Gastroesophageal sphincter (tissue), 3 donors: Measurements from ENCODE around the gene PNRC1.

Experiments
- EP300 ChIP-seq: sonication (generic); formaldehyde crosslinking; IDR thresholded peaks from one replicate; pipeline ENCODE4 v1.6.1; 2017; ENCODE audit warnings: antibody characterized with exemption, mild to moderate bottlenecking
- POLR2A ChIP-seq, 2 donors: fragments of 450-650 bp; IDR thresholded peaks; one replicate each; pipeline ENCODE4 v1.6.1; 2017; ENCODE audit warnings: antibody characterized with exemption in 2 of 2, mild to moderate bottlenecking in 2 of 2, moderate library complexity in 1 of 2
- TF ChIP-seq, protein P1 (sequence below), 4 experiments: fragments of 200-600 bp in 2 of 4; fragments of 450-650 bp in 2 of 4; sonication (generic) in 1 of 4; IDR thresholded peaks; one replicate each; pipeline ENCODE4 v1.5.1; 2017 to 2019; ENCODE audit warnings: antibody characterized with exemption in 4 of 4, mild to moderate bottlenecking in 2 of 4, moderate library complexity in 2 of 4

DNA sequence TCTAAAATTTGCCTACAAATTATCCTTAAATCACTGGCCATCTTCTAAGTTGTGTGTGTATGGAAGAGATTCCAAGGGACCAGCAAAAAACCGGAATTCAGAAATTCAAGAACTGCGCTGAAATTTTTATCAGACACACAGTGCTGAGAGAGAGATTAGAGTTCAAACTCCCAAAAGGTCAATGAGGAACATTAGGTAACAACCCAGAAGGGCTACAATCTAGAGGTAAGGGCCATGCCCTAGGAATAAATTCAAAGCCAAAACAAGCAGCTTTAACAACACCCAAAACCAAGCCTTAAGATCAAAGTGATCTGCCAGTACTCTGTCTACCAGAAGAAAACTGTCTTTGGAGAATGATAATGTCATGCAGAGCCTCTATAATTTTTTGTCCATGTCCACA, 19.6 kb downstream of the PNRC1 start:
- TF ChIP-seq, protein P1, sequence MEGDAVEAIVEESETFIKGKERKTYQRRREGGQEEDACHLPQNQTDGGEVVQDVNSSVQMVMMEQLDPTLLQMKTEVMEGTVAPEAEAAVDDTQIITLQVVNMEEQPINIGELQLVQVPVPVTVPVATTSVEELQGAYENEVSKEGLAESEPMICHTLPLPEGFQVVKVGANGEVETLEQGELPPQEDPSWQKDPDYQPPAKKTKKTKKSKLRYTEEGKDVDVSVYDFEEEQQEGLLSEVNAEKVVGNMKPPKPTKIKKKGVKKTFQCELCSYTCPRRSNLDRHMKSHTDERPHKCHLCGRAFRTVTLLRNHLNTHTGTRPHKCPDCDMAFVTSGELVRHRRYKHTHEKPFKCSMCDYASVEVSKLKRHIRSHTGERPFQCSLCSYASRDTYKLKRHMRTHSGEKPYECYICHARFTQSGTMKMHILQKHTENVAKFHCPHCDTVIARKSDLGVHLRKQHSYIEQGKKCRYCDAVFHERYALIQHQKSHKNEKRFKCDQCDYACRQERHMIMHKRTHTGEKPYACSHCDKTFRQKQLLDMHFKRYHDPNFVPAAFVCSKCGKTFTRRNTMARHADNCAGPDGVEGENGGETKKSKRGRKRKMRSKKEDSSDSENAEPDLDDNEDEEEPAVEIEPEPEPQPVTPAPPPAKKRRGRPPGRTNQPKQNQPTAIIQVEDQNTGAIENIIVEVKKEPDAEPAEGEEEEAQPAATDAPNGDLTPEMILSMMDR (IDR thresholded peaks at IDR 0.05) = no peak
- TF ChIP-seq POLR2A (IDR thresholded peaks at IDR 0.05) (no peak), EP300 (no peak)
